ENCODE measurements around the gene CHERP. TPM values are rescaled to one million over a fixed set of nuclear protein-coding genes. Genes with fewer than 3 reads are reported as not detected.
"Not testable (repeated sequence)": the region's sequence is repeated elsewhere in the genome, so short reads cannot be mapped to it uniquely, and the experiment has no call there.

CHERP gene
- total RNA-seq, 1 experiment from 2014 or later: 52.9 TPM

DNA sequence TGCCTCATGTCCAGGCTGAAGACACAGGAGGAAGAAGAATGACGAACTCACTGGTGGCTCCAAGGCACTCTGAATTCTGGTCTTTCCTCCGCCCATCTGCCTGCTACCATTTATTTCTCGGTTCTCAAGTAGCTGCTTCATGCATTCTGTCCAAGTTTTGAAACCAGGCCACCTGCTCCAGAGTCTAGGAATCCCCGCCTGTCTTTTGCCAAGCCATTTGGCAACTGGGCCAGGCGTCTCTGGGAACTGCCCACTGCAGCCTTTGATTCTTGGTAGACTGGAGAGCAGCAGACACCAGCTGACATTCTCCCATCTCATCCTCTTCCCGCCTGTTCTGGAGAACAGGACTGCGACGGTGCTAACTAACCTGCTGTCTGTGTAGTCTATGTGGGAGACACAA lies 19.1 kb upstream of the CHERP start:
- CTCF ChIA-PET: no interaction called here
- H3K9me2 ChIP-seq (ENCODE audit: insufficient read depth): no peaks in the 10 kb centered on the region
- no peaks in the 10 kb centered on the region for H3K9me3 ChIP-seq (ENCODE audit: insufficient read depth, low read depth)
- H3K27me3 ChIP-seq (ENCODE audit: insufficient read depth, low read depth): no peaks in the 10 kb centered on the region
- H3K79me2 ChIP-seq (ENCODE audit: low read depth): peaks cover 17% of the 10 kb centered on the region; the same call in 1 of the 2 replicates
- H3K4me2 ChIP-seq: no peak overlapping the region
- H3K36me3 ChIP-seq (ENCODE audit: low read depth): peaks cover 16% of the 10 kb centered on the region; the same call in 1 of the 2 replicates
- BruUV-seq (replicated peaks): no TSS peak
- H2AFZ ChIP-seq: no peak overlapping the region
- H3K27ac ChIP-seq: no peak overlapping the region
- H4K20me1 ChIP-seq (ENCODE audit: insufficient read depth): peaks cover 12% of the 10 kb centered on the region
- no peak for TF ChIP-seq EZH2 (IDR thresholded peaks at IDR 0.05; ENCODE audit: low read depth)
- TF ChIP-seq CTCF (conservative IDR thresholded peaks at IDR 0.05): no peak
- H3K4me1 ChIP-seq (replicated peaks; ENCODE audit: insufficient read depth): peaks cover 13% of the 10 kb centered on the region
- H3F3A ChIP-seq (ENCODE audit: insufficient read depth, low read depth): peaks cover 25% of the 10 kb centered on the region
- no peak for DNase-seq
- H3K4me3 ChIP-seq: no peak overlapping the region
- POLR2A ChIA-PET (ENCODE audit: unreplicated experiment): interaction anchor here (0.7 kb wide), 1 partner anchor 51 kb away, joined by 9 read pairs; no protein-coding TSS in a partner anchor
- intact Hi-C loops (cut with micrococcal nuclease; ENCODE audit: unreplicated experiment): no loop called here

GRCh38 chr19:16559780-16560276 lies 17.6 kb upstream of the CHERP start:
- H2AFZ ChIP-seq: no peak overlapping the region
- peaks cover 6% of the 10 kb centered on the region for H3K4me1 ChIP-seq (replicated peaks; ENCODE audit: insufficient read depth)
- peaks cover 18% of the 10 kb centered on the region for H4K20me1 ChIP-seq (ENCODE audit: insufficient read depth)
- TF ChIP-seq EZH2 (IDR thresholded peaks at IDR 0.05; ENCODE audit: low read depth): no peak
- no peak for TF ChIP-seq CTCF (conservative IDR thresholded peaks at IDR 0.05)
- peaks cover 14% of the 10 kb centered on the region; the same call in 1 of the 2 replicates for H3K79me2 ChIP-seq (ENCODE audit: low read depth)
- H3K27me3 ChIP-seq (ENCODE audit: insufficient read depth, low read depth): no peaks in the 10 kb centered on the region
- BruUV-seq (replicated peaks): no TSS peak
- H3K27ac ChIP-seq: no peak overlapping the region
- no peaks in the 10 kb centered on the region for H3K9me2 ChIP-seq (ENCODE audit: insufficient read depth)
- peaks cover 11% of the 10 kb centered on the region for H3F3A ChIP-seq (ENCODE audit: insufficient read depth, low read depth)
- H3K9me3 ChIP-seq (ENCODE audit: insufficient read depth, low read depth): no peaks in the 10 kb centered on the region
- no peak overlapping the region for H3K4me3 ChIP-seq
- no peak overlapping the region for H3K4me2 ChIP-seq
- no peak for DNase-seq
- ChIA-PET CTCF (no interaction called here), POLR2A (ENCODE audit: unreplicated experiment) (interaction anchor here (0.6 kb wide), 1 partner anchor 1108 kb away, joined by 5 read pairs; no protein-coding TSS in a partner anchor)
- intact Hi-C loops (cut with micrococcal nuclease; ENCODE audit: unreplicated experiment): no loop called here
- 0 out of 2 replicates have a peak, but pooled peaks cover 13% of the 10 kb centered on the region for H3K36me3 ChIP-seq (ENCODE audit: low read depth)

GRCh38 chr19:16554776-16555175 lies 12.5 kb upstream of the CHERP start:
- Histone ChIP-seq H3K36me3 (ENCODE audit: low read depth) (peaks cover 13% of the 10 kb centered on the region), H3K9me2 (ENCODE audit: insufficient read depth) (no peaks in the 10 kb centered on the region), H3K27ac (no peak overlapping the region), H3K27me3 (ENCODE audit: insufficient read depth, low read depth) (no peaks in the 10 kb centered on the region), H3K4me2 (no peak overlapping the region), H3F3A (ENCODE audit: insufficient read depth, low read depth) (peaks cover 24% of the 10 kb centered on the region), H3K9me3 (ENCODE audit: insufficient read depth, low read depth) (no peaks in the 10 kb centered on the region), H3K4me3 (no peak overlapping the region), H4K20me1 (ENCODE audit: insufficient read depth) (peaks cover 13% of the 10 kb centered on the region), H2AFZ (no peak overlapping the region), H3K79me2 (ENCODE audit: low read depth) (0 out of 2 replicates have a peak, but pooled peaks cover 4% of the 10 kb centered on the region), H3K4me1 (replicated peaks; ENCODE audit: insufficient read depth) (no peaks in the 10 kb centered on the region)
- intact Hi-C loops (cut with micrococcal nuclease; ENCODE audit: unreplicated experiment): no loop called here
- no peak for DNase-seq
- CTCF ChIA-PET: no interaction called here
- BruUV-seq (replicated peaks): no TSS peak
- no peak for TF ChIP-seq EZH2 (IDR thresholded peaks at IDR 0.05; ENCODE audit: low read depth)
- TF ChIP-seq CTCF (conservative IDR thresholded peaks at IDR 0.05): no peak
- POLR2A ChIA-PET (ENCODE audit: unreplicated experiment): no interaction called here

DNA sequence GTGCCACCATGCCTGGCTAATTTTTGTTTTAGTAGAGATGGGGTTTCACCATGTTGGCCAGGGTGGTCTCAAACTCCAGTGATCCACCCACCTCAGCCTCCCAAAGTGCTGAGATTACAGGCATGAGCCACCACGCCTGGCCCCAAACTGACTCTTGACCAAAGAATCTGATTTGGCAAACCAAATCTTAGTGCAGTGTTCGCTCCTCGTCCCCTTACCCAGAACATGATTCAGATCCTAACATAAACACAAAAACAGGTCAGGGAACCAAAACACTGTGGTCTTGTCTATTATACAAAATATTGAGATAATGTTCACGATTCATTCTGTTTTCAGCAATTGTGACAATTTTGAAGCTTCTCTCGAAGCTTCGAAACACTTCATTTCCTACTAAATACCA lies 9.7 kb upstream of the CHERP start:
- DNase-seq; H3K4me2 ChIP-seq; H3K9me2 ChIP-seq (ENCODE audit: insufficient read depth); CTCF ChIA-PET; POLR2A ChIA-PET (ENCODE audit: unreplicated experiment); H3K27ac ChIP-seq; H3K27me3 ChIP-seq (ENCODE audit: insufficient read depth, low read depth); H3K4me1 ChIP-seq (replicated peaks; ENCODE audit: insufficient read depth); BruUV-seq (replicated peaks); H3K9me3 ChIP-seq (ENCODE audit: insufficient read depth, low read depth); H2AFZ ChIP-seq; H3K79me2 ChIP-seq (ENCODE audit: low read depth); intact Hi-C loops (cut with micrococcal nuclease; ENCODE audit: unreplicated experiment); H3K4me3 ChIP-seq: not testable (repeated sequence)
- Histone ChIP-seq H3F3A (ENCODE audit: insufficient read depth, low read depth) (peaks cover 40% of the 10 kb centered on the region), H3K36me3 (ENCODE audit: low read depth) (peaks cover 13% of the 10 kb centered on the region), H4K20me1 (ENCODE audit: insufficient read depth) (peaks cover 13% of the 10 kb centered on the region)

Data from PC-9 (cell line).